HG02623 (cell line): Measurements from ENCODE around the gene TBC1D5.
"Not testable (repeated sequence)": the region's sequence is repeated elsewhere in the genome, so short reads cannot be mapped to it uniquely, and the experiment has no call there.

Experiments used
- ATAC-seq: cut with Tn5 transposase; IDR thresholded peaks from one replicate; pipeline ENCODE4 v1.9.1; 2021; ENCODE audit warnings: moderate library complexity; ENCODE audit not compliant: unreplicated experiment

The TBC1D5 gene

GRCh38 chr3:17552351-17552750, 190.1 kb downstream of the TBC1D5 start:
- no peak for ATAC-seq

GRCh38 chr3:17551895-17552294, 190.5 kb downstream of the TBC1D5 start:
- ATAC-seq: no peak

- no peak for ATAC-seq
Measured at GRCh38 chr3:17551333-17551732, 191.1 kb downstream of the TBC1D5 start.

GRCh38 chr3:17550624-17551023, 191.8 kb downstream of the TBC1D5 start:
- ATAC-seq: no peak

- no peak for ATAC-seq
Measured at GRCh38 chr3:17546500-17547255, 195.8 kb downstream of the TBC1D5 start.

- ATAC-seq: no peak
Measured at GRCh38 chr3:17544632-17545031, 197.8 kb downstream of the TBC1D5 start.

- ATAC-seq: no peak
Measured at GRCh38 chr3:17542591-17542990, 199.8 kb downstream of the TBC1D5 start.

GRCh38 chr3:17539436-17539835, 203.0 kb downstream of the TBC1D5 start:
- no peak for ATAC-seq

GRCh38 chr3:17535274-17535673, 207.2 kb downstream of the TBC1D5 start:
- no peak for ATAC-seq

GRCh38 chr3:17532446-17532845, 210.0 kb downstream of the TBC1D5 start:
- not testable (repeated sequence) for ATAC-seq

GRCh38 chr3:17529677-17530076, 212.8 kb downstream of the TBC1D5 start:
- no peak for ATAC-seq

- no peak for ATAC-seq
Measured at GRCh38 chr3:17518189-17519059, 224.0 kb downstream of the TBC1D5 start.

GRCh38 chr3:17515445-17516234, 226.8 kb downstream of the TBC1D5 start:
- ATAC-seq: no peak

GRCh38 chr3:17514597-17514996, 227.8 kb downstream of the TBC1D5 start:
- ATAC-seq: no peak

- ATAC-seq: no peak
Measured at GRCh38 chr3:17510265-17510664, 232.2 kb downstream of the TBC1D5 start.

- ATAC-seq: no peak
Measured at GRCh38 chr3:17508180-17508752, 234.2 kb downstream of the TBC1D5 start.

- no peak for ATAC-seq
Measured at GRCh38 chr3:17507480-17507879, 235.0 kb downstream of the TBC1D5 start.

GRCh38 chr3:17505856-17506255, 236.6 kb downstream of the TBC1D5 start:
- ATAC-seq: no peak

- ATAC-seq: no peak
Measured at GRCh38 chr3:17501745-17502144, 240.7 kb downstream of the TBC1D5 start.

GRCh38 chr3:17500618-17501017, 241.8 kb downstream of the TBC1D5 start:
- ATAC-seq: no peak
